WI38 (cell line): Measurements from ENCODE around the gene CTNND2.
"Not testable (repeated sequence)": the region's sequence is repeated elsewhere in the genome, so short reads cannot be mapped to it uniquely, and the experiment has no call there.

Experiments
- H3K4me3 ChIP-seq: 2 replicates; pipeline ENCODE4 v1.5.1; 2011; ENCODE audit warnings: low read depth, mild to moderate bottlenecking, control low read depth, low read length
- CTCF ChIP-seq: IDR thresholded peaks from 2 replicates; pipeline ENCODE4 v1.5.1; 2012; ENCODE audit warnings: low read depth, mild to moderate bottlenecking, control low read depth, low read length

Gene CTNND2

GRCh38 chr5:11432116-11432515, 472.1 kb downstream of the CTNND2 start:
- no peak for TF ChIP-seq CTCF

GRCh38 chr5:11429254-11429653, 475.0 kb downstream of the CTNND2 start:
- TF ChIP-seq CTCF = no peak
- H3K4me3 ChIP-seq = no peak overlapping the region

More at GRCh38 chr5:11432116-11432515, 472.1 kb downstream of the CTNND2 start:
- H3K4me3 ChIP-seq = no peak overlapping the region

- TF ChIP-seq CTCF = no peak
- no peak overlapping the region for H3K4me3 ChIP-seq
Measured at GRCh38 chr5:11427569-11427968, 476.7 kb downstream of the CTNND2 start.

GRCh38 chr5:11426442-11426841, 477.8 kb downstream of the CTNND2 start:
- no peak for TF ChIP-seq CTCF
- H3K4me3 ChIP-seq = no peak overlapping the region

GRCh38 chr5:11422342-11422741, 481.9 kb downstream of the CTNND2 start:
- no peak for TF ChIP-seq CTCF
- H3K4me3 ChIP-seq = no peak overlapping the region

- no peak for TF ChIP-seq CTCF
- H3K4me3 ChIP-seq = no peak overlapping the region
Measured at GRCh38 chr5:11420969-11421368, 483.3 kb downstream of the CTNND2 start.

- TF ChIP-seq CTCF = no peak
Measured at GRCh38 chr5:11415751-11416150, 488.5 kb downstream of the CTNND2 start.

GRCh38 chr5:11414732-11415131, 489.5 kb downstream of the CTNND2 start:
- H3K4me3 ChIP-seq = not testable (repeated sequence)

More at GRCh38 chr5:11415751-11416150, 488.5 kb downstream of the CTNND2 start:
- no peak overlapping the region for H3K4me3 ChIP-seq
